GM19023 (cell line): ENCODE results near the gene PIERCE2.
"Not testable (repeated sequence)": the region's sequence is repeated elsewhere in the genome, so short reads cannot be mapped to it uniquely, and the experiment has no call there.

Experiments used
- ATAC-seq: cut with Tn5 transposase; IDR thresholded peaks from one replicate; pipeline ENCODE4 v1.9.1; 2021; ENCODE audit warnings: mild to moderate bottlenecking, moderate library complexity; ENCODE audit not compliant: unreplicated experiment

Gene PIERCE2

DNA sequence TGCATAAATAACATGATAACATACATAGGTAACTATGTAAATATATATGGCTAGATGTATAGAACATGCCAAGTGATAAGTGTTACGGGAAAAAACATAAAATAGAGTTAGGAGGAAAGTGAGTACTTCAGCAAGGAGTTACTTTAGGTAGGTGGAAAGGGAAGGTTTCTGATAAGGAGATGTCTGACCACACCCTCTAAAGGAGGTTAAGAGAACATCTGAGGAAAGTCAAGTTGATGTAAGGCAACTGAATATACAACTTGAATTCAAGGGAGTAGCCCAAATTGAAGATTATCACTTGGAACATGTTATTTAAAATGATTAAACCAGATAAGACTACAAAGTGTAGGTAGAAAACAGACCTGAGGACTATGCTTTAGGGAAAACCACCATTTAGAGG lies 13.8 kb downstream of the PIERCE2 start:
- ATAC-seq: no peak

DNA sequence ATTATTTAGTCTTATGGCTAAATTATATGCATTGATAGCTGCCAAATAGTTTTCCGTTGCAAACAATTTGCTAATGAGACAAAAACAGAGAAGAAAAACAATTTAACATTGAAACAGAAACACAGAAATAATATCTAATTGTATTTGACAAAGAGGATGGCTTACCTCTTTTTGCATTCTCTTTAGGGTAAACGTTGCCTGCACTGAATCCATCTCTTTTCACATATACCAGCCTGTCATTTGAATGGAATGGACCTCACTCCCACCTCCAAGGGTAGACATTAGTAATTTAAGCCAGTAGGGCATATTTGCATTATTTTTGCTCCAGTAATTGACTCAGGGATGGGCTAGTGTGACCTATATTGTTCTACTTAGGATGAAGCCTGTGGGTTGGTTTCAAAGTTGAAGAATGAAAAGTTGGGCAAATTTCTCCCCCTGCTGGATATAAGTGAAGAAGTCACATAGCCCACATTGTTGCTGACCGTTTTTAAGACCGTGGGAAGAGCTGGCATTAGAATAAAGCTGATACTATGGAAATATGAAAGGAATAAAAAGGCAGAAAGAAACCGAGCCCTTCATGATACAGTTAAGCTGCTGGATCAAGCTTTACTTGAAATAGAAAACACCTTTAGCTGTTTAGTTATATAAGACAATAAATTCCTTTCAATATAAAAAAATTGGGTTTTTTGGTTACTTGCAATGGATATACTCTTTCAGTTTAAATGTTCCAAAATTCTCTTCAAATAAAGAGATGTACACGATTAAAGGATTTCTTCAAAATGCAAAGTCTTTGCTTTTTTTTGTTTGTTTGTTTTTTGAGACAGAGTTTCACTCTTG lies 26.9 kb downstream of the PIERCE2 start:
- peak; percentile 55 for ATAC-seq

DNA sequence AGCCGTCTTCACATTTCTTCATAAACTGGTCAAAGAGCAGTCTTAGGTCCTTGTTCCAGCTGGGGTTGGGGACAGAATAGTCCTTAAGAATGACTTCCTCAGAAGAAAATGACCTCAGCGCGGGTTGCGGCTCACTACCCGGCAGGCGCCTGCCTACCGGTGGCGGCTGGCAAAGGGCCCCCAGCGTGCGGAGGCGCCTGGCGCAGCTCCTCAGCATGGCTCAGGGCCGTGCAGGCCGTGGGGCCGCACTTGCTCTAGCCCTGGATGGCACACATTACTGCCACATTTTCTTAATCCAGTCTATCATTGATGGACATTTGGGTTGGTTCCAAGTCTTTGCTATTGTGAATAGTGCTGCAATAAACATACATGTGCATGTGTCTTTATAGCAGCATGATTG lies 34.8 kb downstream of the PIERCE2 start:
- ATAC-seq: not testable (repeated sequence)

DNA sequence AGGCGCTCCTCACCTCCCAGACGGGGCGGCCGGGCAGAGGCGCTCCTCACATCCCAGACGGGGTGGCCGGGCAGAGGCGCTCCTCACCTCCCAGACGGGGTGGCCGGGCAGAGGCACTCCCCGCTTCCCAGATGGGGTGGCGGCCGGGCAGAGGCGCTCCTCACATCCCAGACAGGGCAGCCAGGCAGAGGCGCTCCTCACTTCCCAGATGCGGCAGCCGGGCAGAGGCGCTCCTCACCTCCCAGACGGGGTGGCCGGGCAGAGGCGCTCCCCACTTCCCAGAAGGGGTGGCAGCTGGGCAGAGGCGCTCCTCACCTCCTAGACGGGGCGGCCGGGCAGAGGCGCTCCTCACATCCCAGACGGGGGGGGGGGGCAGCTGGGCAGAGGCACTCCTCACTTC lies 37.6 kb downstream of the PIERCE2 start:
- ATAC-seq: not testable (repeated sequence)

DNA sequence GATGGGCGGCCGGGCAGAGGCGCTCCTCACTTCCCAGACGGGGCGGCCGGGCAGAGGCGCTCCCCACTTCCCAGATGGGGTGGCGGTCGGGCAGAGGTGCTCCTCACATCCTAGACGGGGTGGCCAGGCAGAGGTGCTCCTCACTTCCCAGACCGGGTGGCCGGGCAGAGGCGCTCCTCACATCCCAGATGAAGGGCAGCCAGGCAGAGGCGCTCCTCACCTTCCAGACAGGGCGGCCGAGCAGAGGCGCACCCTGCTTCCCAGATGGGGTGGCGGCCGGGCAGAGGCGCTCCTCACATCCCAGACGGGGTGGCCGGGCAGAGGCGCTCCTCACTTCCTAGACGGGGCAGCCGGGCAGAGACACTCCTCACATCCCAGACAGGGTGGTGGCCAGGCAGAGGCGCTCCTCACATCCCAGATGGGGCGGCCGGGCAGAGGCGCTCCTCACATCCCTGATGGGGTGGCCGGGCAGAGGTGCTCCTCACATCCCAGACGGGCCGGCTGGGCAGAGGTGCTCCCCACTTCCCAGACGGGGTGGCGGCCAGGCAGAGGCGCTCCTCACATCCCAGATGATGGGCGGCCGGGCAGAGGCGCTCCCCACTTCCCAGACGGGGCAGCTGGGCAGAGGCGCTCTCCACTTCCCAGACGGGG lies 38.2 kb downstream of the PIERCE2 start:
- ATAC-seq: not testable (repeated sequence)

DNA sequence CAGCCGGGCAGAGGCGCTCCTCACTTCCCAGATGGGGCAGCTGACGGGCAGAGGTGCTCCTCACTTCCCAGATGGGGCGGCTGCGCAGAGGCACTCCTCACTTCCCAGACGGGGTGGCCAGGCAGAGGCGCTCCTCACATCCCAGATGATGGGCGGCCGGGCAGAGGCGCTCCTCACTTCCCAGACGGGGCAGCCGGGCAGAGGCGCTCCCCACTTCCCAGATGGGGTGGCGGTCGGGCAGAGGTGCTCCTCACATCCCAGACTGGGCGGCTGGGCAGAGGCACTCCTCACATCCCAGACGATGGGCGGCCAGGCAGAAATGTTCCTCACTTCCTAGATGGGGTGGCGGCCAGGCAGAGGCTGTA lies 38.7 kb downstream of the PIERCE2 start:
- not testable (repeated sequence) for ATAC-seq

DNA sequence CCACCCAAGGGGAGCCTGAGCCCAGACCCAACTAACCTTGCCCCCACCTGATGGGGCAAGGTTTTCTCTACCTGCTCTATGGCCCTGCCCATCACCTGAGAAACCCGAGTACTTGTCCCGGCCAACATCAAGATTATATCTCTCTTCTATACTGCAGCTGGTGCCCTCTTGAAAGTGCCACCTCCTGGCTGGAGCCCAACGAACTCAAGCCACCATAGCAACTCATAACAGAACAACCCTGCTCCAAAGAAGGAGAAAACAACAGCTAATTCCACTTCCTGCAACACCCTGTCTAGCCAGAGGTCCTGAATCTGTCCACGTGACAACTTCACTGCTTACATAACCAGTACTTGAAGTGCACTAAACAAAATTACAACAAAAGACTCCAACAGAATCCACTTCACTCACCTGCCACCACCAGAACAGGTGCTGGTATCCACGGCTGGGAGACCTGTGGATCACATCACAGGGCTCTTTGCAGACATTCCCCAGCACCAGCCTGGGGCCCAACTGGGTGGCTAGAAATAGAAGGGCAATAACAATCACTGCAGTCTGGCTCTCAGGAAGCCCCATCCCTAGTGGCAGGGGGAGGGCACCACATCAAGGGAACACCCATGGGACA lies 49.2 kb downstream of the PIERCE2 start:
- no peak for ATAC-seq

DNA sequence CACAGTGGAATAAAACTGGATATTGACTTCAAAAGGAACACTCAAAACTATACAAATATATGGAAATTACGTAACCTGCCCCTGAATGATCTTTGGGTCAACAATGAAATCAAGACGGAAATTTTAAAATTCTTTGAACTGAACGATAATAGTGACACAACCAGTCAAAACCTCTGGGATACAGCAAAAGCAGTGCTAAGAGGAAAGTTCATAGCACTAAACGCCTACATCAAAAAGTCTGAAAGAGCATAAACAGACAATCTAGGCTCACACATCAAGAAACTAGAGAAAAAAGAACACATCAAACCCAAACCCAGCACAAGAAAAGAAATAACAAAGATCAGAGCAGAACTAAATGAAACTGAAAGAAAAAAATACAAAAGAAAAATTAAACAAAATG lies 53.2 kb downstream of the PIERCE2 start:
- ATAC-seq: no peak

DNA sequence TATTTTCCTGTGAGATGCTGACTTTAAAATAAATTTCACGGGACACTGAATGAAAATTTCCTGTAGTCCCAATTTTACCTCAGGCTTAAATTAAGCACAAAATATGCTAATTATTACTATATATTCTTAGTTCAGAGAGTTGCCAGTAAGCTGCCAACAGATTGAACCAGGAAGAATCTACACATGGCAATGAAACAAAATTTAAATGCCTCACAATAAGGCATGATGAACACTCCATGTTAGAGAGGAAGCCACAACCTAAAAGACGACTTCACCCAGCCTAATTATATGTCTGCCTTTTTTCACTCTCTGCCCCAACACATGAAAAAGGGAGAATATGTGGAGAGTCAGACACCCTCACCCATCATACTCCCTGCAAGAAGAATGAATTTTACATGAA lies 60.0 kb downstream of the PIERCE2 start:
- no peak for ATAC-seq
